H1 (cell line): ENCODE data around the gene SPIRE1. TPM values are rescaled to one million over a fixed set of nuclear protein-coding genes. Genes with fewer than 3 reads are reported as not detected.

Experiments
- CTCF ChIA-PET: fragments of 300-600 bp; sonication (Branson Sonifier 250); formaldehyde crosslinking; loops from one replicate; lab custom pipeline; 2021; ENCODE audit not compliant: partially characterized antibody; lab: Charles Lee
- POLR2A ChIA-PET: fragments of 300-600 bp; sonication (Branson Sonifier 250); formaldehyde crosslinking; loops from one replicate; lab custom pipeline; 2021; ENCODE audit warnings: inconsistent platforms; ENCODE audit not compliant: partially characterized antibody; lab: Charles Lee
- DNase-seq, 2 experiments: peaks; one replicate each; pipeline versions ENCODE4 v3.0.0 to v3.0.0-alpha.2; 2010 to 2022; ENCODE audit warnings: low spot score in 2 of 2, low read depth in 1 of 2, mixed read lengths in 1 of 2
- FAIRE-seq: peaks from 2 replicates; lab custom pipeline; 2011; peaks lifted over from hg19 to GRCh38; lab: Jason Lieb, UNC
- H2AFZ ChIP-seq: 2 replicates; pipeline ENCODE4 v1.8.1; 2012; ENCODE audit warnings: low read length, inconsistent platforms
- H2AK5ac ChIP-seq: 2 replicates; pipeline ENCODE4 v1.6.1; 2013; ENCODE audit warnings: low read depth, low read length
- H2BK120ac ChIP-seq: replicated peaks from 2 replicates; pipeline ENCODE3; 2013; ENCODE audit warnings: low read depth, low read length, inconsistent platforms
- H2BK12ac ChIP-seq: 2 replicates; pipeline ENCODE4 v1.6.1; 2013; ENCODE audit warnings: low read depth, low read length
- H2BK15ac ChIP-seq: 2 replicates; pipeline ENCODE4 v1.6.1; 2013; ENCODE audit warnings: low read length
- H2BK20ac ChIP-seq: 2 replicates; pipeline ENCODE4 v1.6.1; 2013; ENCODE audit warnings: low read length
- H2BK5ac ChIP-seq: 2 replicates; pipeline ENCODE4 v1.6.1; 2013; ENCODE audit warnings: low read depth, low read length
- H3K14ac ChIP-seq: 2 replicates; pipeline ENCODE4 v1.6.1; 2013; ENCODE audit warnings: inconsistent platforms; ENCODE audit not compliant: insufficient read length
- H3K18ac ChIP-seq: 2 replicates; pipeline ENCODE4 v1.6.1; 2013; ENCODE audit warnings: low read length; ENCODE audit errors: extremely low read depth
- H3K23ac ChIP-seq: 2 replicates; pipeline ENCODE4 v1.6.1; 2013; ENCODE audit warnings: inconsistent platforms; ENCODE audit not compliant: insufficient read length
- H3K23me2 ChIP-seq: 2 replicates; pipeline ENCODE4 v1.6.1; 2013; ENCODE audit warnings: low read depth, low read length
- H3K27ac ChIP-seq: 2 replicates; pipeline ENCODE4 v1.6.1; 2011; ENCODE audit warnings: low read depth, low read length, inconsistent platforms
- H3K27me3 ChIP-seq, 4 experiments: replicated peaks in 1 of 4; 1 replicate in 1 of 4; 2 replicates in 3 of 4; pipeline versions ENCODE4 v1.6.1 to v1.8.1; 2011 to 2013; ENCODE audit warnings: low read length in 3 of 4, mild to moderate bottlenecking in 3 of 4, inconsistent platforms in 2 of 4, mixed read lengths in 2 of 4, moderate library complexity in 1 of 4; ENCODE audit not compliant: control insufficient read depth in 3 of 4, insufficient read depth in 3 of 4; ENCODE audit errors: extremely low read depth in 1 of 4
- H3K36me3 ChIP-seq, 4 experiments: 2 replicates each; pipeline versions ENCODE4 v1.6.1 to v1.8.1; 2011 to 2013; ENCODE audit warnings: mild to moderate bottlenecking in 4 of 4, low read length in 3 of 4, moderate library complexity in 2 of 4, control low read depth in 1 of 4, inconsistent platforms in 1 of 4; ENCODE audit not compliant: insufficient read depth in 4 of 4, control insufficient read depth in 2 of 4
- H3K4ac ChIP-seq: replicated peaks from 2 replicates; pipeline ENCODE3; 2013; ENCODE audit warnings: low read length, low read depth, mixed read lengths, inconsistent platforms; ENCODE audit not compliant: insufficient read length
- H3K4me1 ChIP-seq, 4 experiments: replicated peaks in 1 of 4; 1 replicate in 1 of 4; 2 replicates in 3 of 4; pipeline versions ENCODE4 v1.6.1 to v1.8.1; 2011 to 2013; ENCODE audit warnings: low read length in 3 of 4, inconsistent platforms in 2 of 4, mixed read lengths in 1 of 4; ENCODE audit not compliant: insufficient read depth in 4 of 4, control insufficient read depth in 3 of 4
- H3K4me2 ChIP-seq, 2 experiments: 2 replicates each; pipeline versions ENCODE4 v1.6.1 to v1.8.1; 2011 to 2013; ENCODE audit warnings: low read depth in 2 of 2, low read length in 2 of 2, control low read depth in 1 of 2, inconsistent platforms in 1 of 2, mild to moderate bottlenecking in 1 of 2; ENCODE audit not compliant: insufficient read depth in 1 of 2
- H3K4me3 ChIP-seq, 4 experiments: fragments of 200-600, 300-600 bp in 1 of 4; sonication (generic), shearing (Covaris generic), sonication (Bioruptor Twin) in 1 of 4; 2 replicates each; pipeline versions ENCODE4 v1.5.1 to v1.8.1; 2011 to 2016; ENCODE audit warnings: low read length in 4 of 4, low read depth in 3 of 4, control low read depth in 2 of 4, inconsistent platforms in 2 of 4, mild to moderate bottlenecking in 2 of 4, mixed read lengths in 1 of 4, moderate library complexity in 1 of 4; ENCODE audit not compliant: insufficient read depth in 2 of 4; ENCODE audit errors: extremely low read depth in 1 of 4
- H3K56ac ChIP-seq: replicated peaks from 2 replicates; pipeline ENCODE3; 2013; ENCODE audit warnings: low read depth, mild to moderate bottlenecking, mixed read lengths, low read length, inconsistent platforms; ENCODE audit not compliant: insufficient read length
- H3K79me1 ChIP-seq: 2 replicates; pipeline ENCODE4 v1.6.1; 2013; ENCODE audit warnings: low read depth, low read length, control low read depth
- H3K79me2 ChIP-seq, 2 experiments: 2 replicates each; pipeline versions ENCODE4 v1.6.1 to v1.8.1; 2012 to 2013; ENCODE audit warnings: low read length in 2 of 2, mild to moderate bottlenecking in 2 of 2, inconsistent platforms in 1 of 2; ENCODE audit not compliant: insufficient read depth in 2 of 2, control insufficient read depth in 1 of 2
- H3K9ac ChIP-seq, 4 experiments: replicated peaks in 1 of 4; 1 replicate in 1 of 4; 2 replicates in 3 of 4; pipeline versions ENCODE4 v1.6.1 to v1.8.1; 2011 to 2013; ENCODE audit warnings: low read depth in 3 of 4, low read length in 3 of 4, control low read depth in 2 of 4, mild to moderate bottlenecking in 2 of 4, moderate library complexity in 2 of 4, inconsistent platforms in 1 of 4; ENCODE audit errors: extremely low read depth in 1 of 4
- H3K9me3 ChIP-seq, 2 experiments: 2 replicates each; pipeline versions ENCODE4 v1.6.1 to v1.8.1; 2012 to 2013; ENCODE audit warnings: mild to moderate bottlenecking in 2 of 2, moderate library complexity in 2 of 2, control low read depth in 1 of 2, inconsistent platforms in 1 of 2, low read depth in 1 of 2, low read length in 1 of 2, mixed read lengths in 1 of 2; ENCODE audit not compliant: insufficient read depth in 2 of 2
- H4K20me1 ChIP-seq, 2 experiments: replicated peaks in 1 of 2; 2 replicates each; pipeline versions ENCODE3 to v1.8.1; 2011 to 2013; ENCODE audit warnings: inconsistent platforms in 2 of 2, low read length in 2 of 2, mild to moderate bottlenecking in 1 of 2; ENCODE audit not compliant: insufficient read depth in 2 of 2, control insufficient read depth in 1 of 2
- H4K5ac ChIP-seq: 2 replicates; pipeline ENCODE4 v1.6.1; 2013; ENCODE audit warnings: low read length, low read depth, mixed read lengths, inconsistent platforms; ENCODE audit not compliant: insufficient read length
- H4K8ac ChIP-seq: 2 replicates; pipeline ENCODE4 v1.8.0; 2013; ENCODE audit warnings: mild to moderate bottlenecking, moderate library complexity, low read length, inconsistent platforms; ENCODE audit not compliant: insufficient read depth; ENCODE audit errors: extremely low read depth
- H4K91ac ChIP-seq: replicated peaks from 2 replicates; pipeline ENCODE3; 2013; ENCODE audit warnings: low read length, mixed read lengths, inconsistent platforms; ENCODE audit not compliant: insufficient read length
- BRCA1 ChIP-seq: IDR thresholded peaks from 2 replicates; pipeline ENCODE4 v1.6.1; 2012; ENCODE audit warnings: low read depth, low read length, improper control_type of control experiment
- CBX5 ChIP-seq: fragments of 300-800, 300-1000 bp; sonication (generic); IDR thresholded peaks from 2 replicates; pipeline ENCODE4 v1.7.1; 2016; ENCODE audit warnings: antibody characterized with exemption, low read length, low read depth
- EP300 ChIP-seq, 2 experiments: IDR thresholded peaks; 1 replicate in 1 of 2; 2 replicates in 1 of 2; pipeline ENCODE4 v1.6.1; 2011 to 2012; ENCODE audit warnings: low read depth in 2 of 2, low read length in 2 of 2, mild to moderate bottlenecking in 2 of 2, borderline replicate concordance in 1 of 2, inconsistent platforms in 1 of 2, moderate library complexity in 1 of 2
- GTF2F1 ChIP-seq: IDR thresholded peaks from 2 replicates; pipeline ENCODE4 v1.6.1; 2012; ENCODE audit warnings: low read depth, low read length, improper control_type of control experiment, borderline replicate concordance
- HDAC6 ChIP-seq: IDR thresholded peaks from one replicate; pipeline ENCODE4 v1.7.1; 2012; ENCODE audit warnings: low read depth, mild to moderate bottlenecking, inconsistent platforms, low read length, moderate library complexity
- KDM5A ChIP-seq: fragments of 200-600 bp; IDR thresholded peaks from 2 replicates; pipeline ENCODE4 v1.7.1; 2012; ENCODE audit warnings: mild to moderate bottlenecking, low read length, inconsistent platforms, mixed read lengths
- RNF2 ChIP-seq: fragments of 200-900, 300-1000 bp; sonication (generic); IDR thresholded peaks from 2 replicates; pipeline ENCODE4 v1.7.1; 2016; ENCODE audit warnings: borderline replicate concordance, low read depth, mild to moderate bottlenecking, antibody characterized with exemption, low read length; ENCODE audit not compliant: poor library complexity, severe bottlenecking; ENCODE audit errors: missing control alignments
- SIN3A ChIP-seq, 2 experiments: IDR thresholded peaks in 1 of 2; conservative IDR thresholded peaks in 1 of 2; 2 replicates each; pipeline ENCODE4 v1.6.1; 2011 to 2012; ENCODE audit warnings: low read length in 2 of 2, improper control_type of control experiment in 1 of 2, low read depth in 1 of 2, mild to moderate bottlenecking in 1 of 2
- SP4 ChIP-seq: IDR thresholded peaks from 2 replicates; pipeline ENCODE4 v1.6.1; 2012; ENCODE audit warnings: low read length, inconsistent platforms
- TCF12 ChIP-seq: IDR thresholded peaks from 2 replicates; pipeline ENCODE4 v1.6.1; 2011; ENCODE audit warnings: low read depth, mild to moderate bottlenecking, low read length
- TEAD4 ChIP-seq: IDR thresholded peaks from 2 replicates; pipeline ENCODE4 v1.6.1; 2012; ENCODE audit warnings: low read depth, low read length, inconsistent platforms, mixed read lengths
- YY1 ChIP-seq: IDR thresholded peaks from 2 replicates; pipeline ENCODE4 v1.6.1; 2011; ENCODE audit warnings: low read depth, mild to moderate bottlenecking, low read length
- polyA plus RNA-seq, 7 experiments: library from polyadenylated mRNA; depleted of rRNA in 3 of 7; stranded (reverse) in 5 of 7; unstranded in 2 of 7; fragments of >200 nt in 5 of 7; fragments of 200-250 nt in 2 of 7; gene quantifications; 1 replicate in 5 of 7; 2 replicates in 1 of 7; 4 replicates in 1 of 7; pipeline versions ENCODE4 v1.2.1 to v1.2.3, GENCODE V29; 2011 to 2013; ENCODE audit warnings: missing spikeins in 2 of 7, mixed read lengths in 2 of 7
- total RNA-seq: library from RNA; stranded (reverse); fragmentation: NEBNext Ultra II Directional; extraction: Animal tissue kit (Norgen Biotek cat#: 25700); gene quantifications from 2 replicates; pipeline ENCODE4 v1.2.1, GENCODE V29; 2021

Gene SPIRE1
- total and polyA plus RNA-seq, 2 of the 8 experiments (the other 6 are each of a cell fraction or from before 2014, with no cell fraction given): 6.0 to 21.5 TPM

GRCh38 chr18:12645254-12645653, 12.7 kb downstream of the SPIRE1 start:
- no peak for FAIRE-seq
- DNase-seq: no peak
- Histone ChIP-seq H3K23me2 (peaks cover 2% of the 10 kb centered on the region; the same call in 1 of the 2 replicates), H2BK5ac (no peak overlapping the region), H3K4me3 (no peak overlapping the region), H3K79me1 (no peaks in the 10 kb centered on the region), H3K56ac (no peak overlapping the region), H3K18ac (no peak overlapping the region), H2BK12ac (no peak overlapping the region), H2BK120ac (no peak overlapping the region), H3K36me3 (0 out of 8 replicates have a peak, but pooled peaks cover 0 to 3% (median 0%) of the 10 kb centered on the region in 4 experiments), H3K14ac (no peak overlapping the region), H3K79me2 (peaks cover 0 to 19% of the 10 kb centered on the region in 2 experiments; a peak in 2 of 4 replicates), H4K91ac (no peak overlapping the region), H3K27me3 (no peaks in the 10 kb centered on the region), H2AFZ (no peak overlapping the region), H3K9ac (no peak overlapping the region), H4K20me1 (no peaks in the 10 kb centered on the region), H3K4me2 (no peak overlapping the region; a peak in 1 of 4 replicates), H3K4ac (no peak overlapping the region), H4K5ac (no peak overlapping the region), H2BK15ac (no peak overlapping the region; the same call in 1 of the 2 replicates), H2BK20ac (no peak overlapping the region), H3K9me3 (no peaks in the 10 kb centered on the region), H4K8ac (no peak overlapping the region), H3K27ac (no peak overlapping the region), H3K4me1 (peaks cover 4 to 11% (median 7%) of the 10 kb centered on the region in 4 experiments), H3K23ac (no peak overlapping the region), H2AK5ac (no peak overlapping the region)
- no peak for TF ChIP-seq TEAD4
- no peak for TF ChIP-seq GTF2F1
- TF ChIP-seq SP4: no peak
- no peak for TF ChIP-seq HDAC6
- TF ChIP-seq EP300 (IDR thresholded peaks at IDR 0.05; ENCODE audit: borderline replicate concordance in 1 of 2, low read depth in 2 of 2, low read length in 2 of 2): no peak
- no peak for TF ChIP-seq TCF12
- no peak for TF ChIP-seq YY1
- no peak for TF ChIP-seq RNF2
- no peak for TF ChIP-seq SIN3A (conservative IDR thresholded peaks at IDR 0.05 in 1 of 2, IDR thresholded peaks at IDR 0.05 in 1 of 2; ENCODE audit: low read depth in 1 of 2, low read length in 2 of 2)
- TF ChIP-seq BRCA1: no peak
- TF ChIP-seq CBX5: no peak
- TF ChIP-seq KDM5A: no peak
- ChIA-PET POLR2A (interaction anchor here (0.7 kb wide), 2 partner anchors 19 to 298 kb away, joined by 3 to 5 read pairs; no protein-coding TSS in a partner anchor), CTCF (interaction anchor here (1.6 kb wide), 1 partner anchor 14 kb away, joined by 5 read pairs; no protein-coding TSS in a partner anchor)
